GM04503 (cell line): ENCODE data around the gene THTPA.

Experiments
- DNase-seq: peaks from one replicate; pipeline ENCODE4 v3.0.0-alpha.2; 2012; ENCODE audit warnings: low read depth

The THTPA gene

GRCh38 chr14:23567186-23568020 is 11.3 kb downstream of the THTPA start, which contains the start of gene AP1G2:
AP1G2 (minus strand) TSS chr14:23567791; CDS start chr14:23567314, 477 bp downstream.
- DNase-seq = no peak

GRCh38 chr14:23568021-23568599 is 12.0 kb downstream of the THTPA start:
- DNase-seq = no peak

GRCh38 chr14:23568600-23569331 is 12.7 kb downstream of the THTPA start:
- DNase-seq = no peak

- no peak for DNase-seq
Measured at GRCh38 chr14:23569443-23570151, 13.5 kb downstream of the THTPA start.

GRCh38 chr14:23570806-23571483 is 14.9 kb downstream of the THTPA start:
- no peak for DNase-seq

- no peak for DNase-seq
Measured at GRCh38 chr14:23571701-23572523, 15.8 kb downstream of the THTPA start.

GRCh38 chr14:23572524-23572828 is 16.4 kb downstream of the THTPA start:
- no peak for DNase-seq

- no peak for DNase-seq
Measured at GRCh38 chr14:23572836-23573235, 16.8 kb downstream of the THTPA start.

GRCh38 chr14:23573384-23574015 is 17.4 kb downstream of the THTPA start:
- no peak for DNase-seq

GRCh38 chr14:23577004-23577681 is 21.1 kb downstream of the THTPA start:
- no peak for DNase-seq

GRCh38 chr14:23577710-23578392 is 21.8 kb downstream of the THTPA start:
- DNase-seq = no peak

GRCh38 chr14:23578560-23579310 is 22.7 kb downstream of the THTPA start, which contains the start of gene JPH4:
JPH4 (minus strand) TSS chr14:23578790; CDS start chr14:23577453, 1,337 bp downstream.
- no peak for DNase-seq

GRCh38 chr14:23579311-23579630 is 23.2 kb downstream of the THTPA start:
- no peak for DNase-seq

- no peak for DNase-seq
Measured at GRCh38 chr14:23579739-23580138, 23.7 kb downstream of the THTPA start.

- no peak for DNase-seq
Measured at GRCh38 chr14:23580152-23580926, 24.3 kb downstream of the THTPA start.

GRCh38 chr14:23580948-23581281 is 24.8 kb downstream of the THTPA start:
- DNase-seq = no peak

GRCh38 chr14:23582906-23583760 is 27.1 kb downstream of the THTPA start:
- no peak for DNase-seq
